Mesenchymal stem cell (in vitro differentiated cells and primary cell): ENCODE results near the gene PRICKLE1.
"Not testable (repeated sequence)": the region's sequence is repeated elsewhere in the genome, so short reads cannot be mapped to it uniquely, and the experiment has no call there.

ENCODE experiments used
- DNase-seq: peaks from one replicate; pipeline ENCODE4 v3.0.0-alpha.2; 2013
- H2AFZ ChIP-seq: one replicate; pipeline ENCODE4 v1.6.1; 2013; ENCODE audit warnings: low read depth, mild to moderate bottlenecking, control low read depth, inconsistent platforms, low read length, moderate library complexity
- H2AK5ac ChIP-seq: 2 replicates; pipeline ENCODE4 v1.6.1; 2013; ENCODE audit warnings: low read length, moderate library complexity, mild to moderate bottlenecking, inconsistent platforms; ENCODE audit not compliant: severe bottlenecking
- H2BK120ac ChIP-seq: one replicate; pipeline ENCODE4 v1.6.1; 2013; ENCODE audit warnings: low read depth, mild to moderate bottlenecking, inconsistent platforms, low read length, moderate library complexity
- H2BK12ac ChIP-seq, 2 experiments: one replicate each; pipeline ENCODE4 v1.6.1; 2013; ENCODE audit warnings: inconsistent platforms in 2 of 2, low read length in 2 of 2, mild to moderate bottlenecking in 2 of 2, moderate library complexity in 2 of 2, control low read depth in 1 of 2
- H2BK15ac ChIP-seq: one replicate; pipeline ENCODE4 v1.6.1; 2013; ENCODE audit warnings: mild to moderate bottlenecking, low read depth, inconsistent platforms; ENCODE audit not compliant: poor library complexity, severe bottlenecking
- H2BK5ac ChIP-seq: 2 replicates; pipeline ENCODE4 v1.6.1; 2013; ENCODE audit warnings: low read depth, mild to moderate bottlenecking, low read length, control low read depth, inconsistent platforms; ENCODE audit not compliant: poor library complexity, severe bottlenecking
- H3K14ac ChIP-seq, 2 experiments: one replicate each; pipeline ENCODE4 v1.6.1; 2013; ENCODE audit warnings: inconsistent platforms in 2 of 2, low read length in 2 of 2, control low read depth in 1 of 2, mild to moderate bottlenecking in 1 of 2, moderate library complexity in 1 of 2
- H3K18ac ChIP-seq, 2 experiments: one replicate each; pipeline ENCODE4 v1.6.1; 2013; ENCODE audit warnings: inconsistent platforms in 2 of 2, low read length in 2 of 2, control low read depth in 1 of 2, low read depth in 1 of 2, mild to moderate bottlenecking in 1 of 2
- H3K23ac ChIP-seq, 2 experiments: one replicate each; pipeline ENCODE4 v1.6.1; 2013; ENCODE audit warnings: inconsistent platforms in 2 of 2, low read length in 2 of 2, mild to moderate bottlenecking in 2 of 2, moderate library complexity in 2 of 2, control low read depth in 1 of 2
- H3K27ac ChIP-seq: 2 replicates; pipeline ENCODE4 v1.5.1; 2013; ENCODE audit warnings: mild to moderate bottlenecking, moderate library complexity, low read length, control low read depth, inconsistent platforms; ENCODE audit not compliant: poor library complexity, severe bottlenecking
- H3K27me3 ChIP-seq, 2 experiments: 2 replicates each; pipeline versions ENCODE4 v1.6.1 to v1.7.0; 2013; ENCODE audit warnings: low read length in 2 of 2, mild to moderate bottlenecking in 2 of 2, moderate library complexity in 2 of 2, control low read depth in 1 of 2, inconsistent platforms in 1 of 2; ENCODE audit not compliant: control insufficient read depth in 1 of 2, insufficient read depth in 1 of 2
- H3K36me3 ChIP-seq, 2 experiments: 2 replicates each; pipeline versions ENCODE4 v1.6.1 to v1.7.0; 2013; ENCODE audit warnings: low read length in 2 of 2, control low read depth in 1 of 2, inconsistent platforms in 1 of 2, low read depth in 1 of 2, mild to moderate bottlenecking in 1 of 2; ENCODE audit not compliant: insufficient read depth in 2 of 2, control insufficient read depth in 1 of 2
- H3K4ac ChIP-seq, 2 experiments: one replicate each; pipeline ENCODE4 v1.6.1; 2013; ENCODE audit warnings: inconsistent platforms in 2 of 2, low read length in 2 of 2, mild to moderate bottlenecking in 2 of 2, moderate library complexity in 2 of 2, control low read depth in 1 of 2, low read depth in 1 of 2
- H3K4me1 ChIP-seq: 2 replicates; pipeline ENCODE4 v1.6.1; 2013; ENCODE audit warnings: low read depth, low read length, control low read depth; ENCODE audit not compliant: control insufficient read depth, insufficient read depth
- H3K4me2 ChIP-seq: 2 replicates; pipeline ENCODE4 v1.6.1; 2013; ENCODE audit warnings: low read length, mild to moderate bottlenecking, inconsistent platforms; ENCODE audit not compliant: poor library complexity, severe bottlenecking
- H3K4me3 ChIP-seq, 2 experiments: 2 replicates each; pipeline versions ENCODE4 v1.5.1 to v1.7.0; 2013; ENCODE audit warnings: low read length in 2 of 2, mild to moderate bottlenecking in 2 of 2, control low read depth in 1 of 2, low read depth in 1 of 2; ENCODE audit not compliant: insufficient read depth in 1 of 2
- H3K79me1 ChIP-seq: replicated peaks from 2 replicates; pipeline ENCODE4 v1.6.1; 2013; ENCODE audit warnings: mild to moderate bottlenecking, control low read depth, low read length, inconsistent platforms; ENCODE audit not compliant: poor library complexity, severe bottlenecking
- H3K9ac ChIP-seq: 2 replicates; pipeline ENCODE4 v1.7.0; 2013; ENCODE audit warnings: mild to moderate bottlenecking, low read length, moderate library complexity
- H3K9me3 ChIP-seq: 2 replicates; pipeline ENCODE4 v1.7.0; 2013; ENCODE audit warnings: mild to moderate bottlenecking, low read length; ENCODE audit not compliant: control insufficient read depth
- H4K8ac ChIP-seq: one replicate; pipeline ENCODE4 v1.6.1; 2013; ENCODE audit warnings: inconsistent platforms, mild to moderate bottlenecking, low read length, moderate library complexity
- H4K91ac ChIP-seq: one replicate; pipeline ENCODE4 v1.6.1; 2013; ENCODE audit warnings: mild to moderate bottlenecking, low read length, inconsistent platforms
- WGBS: methylation state at CpG from one replicate; pipeline ENCODE4 v1.1.7; 2013; ENCODE audit warnings: mixed read lengths; 5-methylcytosine and 5-hydroxymethylcytosine counted together

The PRICKLE1 gene

DNA sequence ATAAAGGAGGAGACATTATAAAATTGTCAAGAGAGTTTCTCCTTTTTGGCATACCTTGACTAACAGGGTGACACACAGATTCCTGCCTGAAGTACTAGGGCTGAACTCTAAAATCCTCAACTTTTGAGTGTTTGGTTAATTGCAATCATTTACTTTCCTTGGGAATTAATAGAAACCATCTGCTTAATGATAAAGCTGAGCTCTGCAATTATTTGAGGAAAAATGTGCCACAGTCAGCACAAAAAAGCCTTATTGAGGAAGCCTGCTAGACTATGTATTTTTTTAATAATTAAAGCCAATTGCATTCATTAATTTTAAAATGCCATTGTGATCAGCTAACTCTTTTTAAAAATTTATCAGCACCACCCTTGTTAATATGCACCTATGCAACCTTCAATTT lies 38.7 kb downstream of the PRICKLE1 start:
- H3K79me1 ChIP-seq, result peaks cover 15% of the 10 kb centered on the region
- H2AFZ ChIP-seq, result no peak overlapping the region
- H3K9ac ChIP-seq, result no peak overlapping the region
- no peak overlapping the region for H4K8ac ChIP-seq
- H3K4me3 ChIP-seq, result no peak overlapping the region
- DNase-seq, result no peak
- no peak overlapping the region for H3K23ac ChIP-seq
- no peak overlapping the region for H3K4me2 ChIP-seq
- H2AK5ac ChIP-seq, result no peak overlapping the region
- peaks cover 2% of the 10 kb centered on the region for H3K4me1 ChIP-seq
- no peak overlapping the region for H4K91ac ChIP-seq
- H3K27ac ChIP-seq, result no peak overlapping the region
- no peak overlapping the region for H2BK120ac ChIP-seq
- no peaks in the 10 kb centered on the region for H3K9me3 ChIP-seq
- peaks cover 22 to 61% of the 10 kb centered on the region in 2 experiments for H3K36me3 ChIP-seq
- H2BK15ac ChIP-seq, result no peak overlapping the region
- H3K4ac ChIP-seq, result no peak overlapping the region
- no peak overlapping the region for H3K18ac ChIP-seq
- H3K27me3 ChIP-seq, result no peaks in the 10 kb centered on the region
- H3K14ac ChIP-seq, result no peak overlapping the region
- H2BK12ac ChIP-seq, result no peak overlapping the region
- H2BK5ac ChIP-seq, result no peak overlapping the region

GRCh38 chr12:42546709-42547108 lies 42.8 kb downstream of the PRICKLE1 start:
- no peak overlapping the region for H2BK15ac ChIP-seq
- H3K23ac ChIP-seq, result no peak overlapping the region
- H3K4me2 ChIP-seq, result no peak overlapping the region
- DNase-seq, result no peak
- no peak overlapping the region for H2AK5ac ChIP-seq
- H2BK5ac ChIP-seq, result no peak overlapping the region
- no peak overlapping the region for H2AFZ ChIP-seq
- peak overlapping the region; percentile 15 for H3K9ac ChIP-seq
- peaks cover 20% of the 10 kb centered on the region for H3K79me1 ChIP-seq
- no peak overlapping the region for H3K4me3 ChIP-seq
- no peak overlapping the region for H4K91ac ChIP-seq
- H3K14ac ChIP-seq, result no peak overlapping the region
- no peak overlapping the region for H3K4ac ChIP-seq
- H2BK120ac ChIP-seq, result no peak overlapping the region
- H3K4me1 ChIP-seq, result no peaks in the 10 kb centered on the region
- no peaks in the 10 kb centered on the region for H3K27me3 ChIP-seq
- 100% methylated on average over 1 of the region's 2 CpGs for WGBS
- H3K36me3 ChIP-seq, result peaks cover 10 to 79% of the 10 kb centered on the region in 2 experiments
- no peak overlapping the region for H3K18ac ChIP-seq
- H4K8ac ChIP-seq, result no peak overlapping the region
- no peak overlapping the region for H2BK12ac ChIP-seq
- no peak overlapping the region for H3K27ac ChIP-seq
- no peaks in the 10 kb centered on the region for H3K9me3 ChIP-seq

DNA sequence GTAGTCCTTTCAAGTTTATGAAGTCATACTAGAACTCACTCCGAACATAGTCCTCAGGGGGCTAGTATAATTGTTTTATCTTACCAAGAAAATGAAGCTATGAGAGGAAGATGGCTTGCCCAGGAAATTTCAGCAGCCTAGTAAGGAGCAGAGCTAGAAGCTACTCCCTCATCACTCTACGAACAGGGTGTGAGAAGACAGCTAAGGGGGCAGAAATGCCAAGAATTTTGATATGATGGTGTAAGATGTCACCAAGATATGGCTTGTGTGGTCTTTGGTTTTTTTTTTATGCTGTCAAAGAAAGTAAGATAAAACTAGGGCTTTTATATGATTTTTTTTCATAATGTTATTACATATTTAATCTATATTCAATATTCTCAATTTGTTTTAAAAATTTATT lies 47.6 kb downstream of the PRICKLE1 start:
- H3K36me3 ChIP-seq, result peaks cover 4 to 56% of the 10 kb centered on the region in 2 experiments
- no peak overlapping the region for H3K23ac ChIP-seq
- no peaks in the 10 kb centered on the region for H3K9me3 ChIP-seq
- H3K79me1 ChIP-seq, result peaks cover 15% of the 10 kb centered on the region
- H2AK5ac ChIP-seq, result no peak overlapping the region
- no peak overlapping the region for H2AFZ ChIP-seq
- H4K91ac ChIP-seq, result no peak overlapping the region
- no peak overlapping the region for H4K8ac ChIP-seq
- H3K4me1 ChIP-seq, result no peaks in the 10 kb centered on the region
- H3K27me3 ChIP-seq, result no peaks in the 10 kb centered on the region
- no peak overlapping the region for H2BK15ac ChIP-seq
- no peak for DNase-seq
- H3K27ac ChIP-seq, result no peak overlapping the region
- WGBS, result 100% methylated on average over 2 of the region's 2 CpGs
- no peak overlapping the region for H2BK120ac ChIP-seq
- no peak overlapping the region for H3K4me3 ChIP-seq
- H2BK12ac ChIP-seq, result no peak overlapping the region
- H2BK5ac ChIP-seq, result no peak overlapping the region
- H3K4ac ChIP-seq, result no peak overlapping the region
- no peak overlapping the region for H3K18ac ChIP-seq
- H3K14ac ChIP-seq, result no peak overlapping the region
- H3K9ac ChIP-seq, result no peak overlapping the region
- no peak overlapping the region for H3K4me2 ChIP-seq

- H2BK120ac ChIP-seq, H3K9me3 ChIP-seq, H3K4me1 ChIP-seq, H2AFZ ChIP-seq, H3K23ac ChIP-seq, H2AK5ac ChIP-seq, H3K27ac ChIP-seq, H4K91ac ChIP-seq, H3K4me2 ChIP-seq, H3K14ac ChIP-seq, H3K27me3 ChIP-seq, H2BK12ac ChIP-seq, H3K4me3 ChIP-seq, H3K4ac ChIP-seq, H3K18ac ChIP-seq, H2BK15ac ChIP-seq, H3K9ac ChIP-seq, DNase-seq, H4K8ac ChIP-seq, H2BK5ac ChIP-seq: not testable (repeated sequence)
- Histone ChIP-seq H3K79me1 (peaks cover 18% of the 10 kb centered on the region), H3K36me3 (peaks cover 4 to 54% of the 10 kb centered on the region in 2 experiments)
- 84% methylated on average over 2 of the region's 2 CpGs for WGBS
These were observed 48.2 kb downstream of the PRICKLE1 start for GRCh38 chr12:42541308-42541707.
